HEK293T (cell line): ENCODE results near the gene MSI1.

Experiments used
- BHLHE40 ChIP-seq: fragments of 450-650 bp; IDR thresholded peaks from 2 replicates; pipeline ENCODE4 v1.6.1; 2016; ENCODE audit warnings: mild to moderate bottlenecking, moderate library complexity, borderline replicate concordance
- ELF4 ChIP-seq: fragments of 450-650 bp; IDR thresholded peaks from 2 replicates; pipeline ENCODE4 v1.6.1; 2017; ENCODE audit warnings: antibody characterized with exemption
- FOXA1 ChIP-seq: fragments of 450-650 bp; IDR thresholded peaks from 2 replicates; pipeline ENCODE4 v1.6.1; 2016; ENCODE audit warnings: mild to moderate bottlenecking
- FOXK2 ChIP-seq: fragments of 450-650 bp; IDR thresholded peaks from 2 replicates; pipeline ENCODE4 v1.6.1; 2016; ENCODE audit warnings: mild to moderate bottlenecking
- FOXM1 ChIP-seq: fragments of 450-650 bp; IDR thresholded peaks from 2 replicates; pipeline ENCODE4 v1.6.1; 2017; ENCODE audit warnings: mild to moderate bottlenecking, borderline replicate concordance
- HDGF ChIP-seq: fragments of 450-650 bp; IDR thresholded peaks from 2 replicates; pipeline ENCODE4 v1.6.1; 2017; ENCODE audit warnings: antibody characterized with exemption, borderline replicate concordance
- L3MBTL2 ChIP-seq: fragments of 450-650 bp; conservative IDR thresholded peaks from 2 replicates; pipeline ENCODE4 v1.6.1; 2016; ENCODE audit warnings: mild to moderate bottlenecking
- NFRKB ChIP-seq: fragments of 450-650 bp; IDR thresholded peaks from 2 replicates; pipeline ENCODE4 v1.6.1; 2016; ENCODE audit warnings: mild to moderate bottlenecking, moderate library complexity
- SP1 ChIP-seq: fragments of 450-650 bp; IDR thresholded peaks from 2 replicates; pipeline ENCODE4 v1.6.1; 2017
- SUZ12 ChIP-seq: fragments of 450-650 bp; IDR thresholded peaks from 2 replicates; pipeline ENCODE4 v1.6.1; 2016; ENCODE audit warnings: mild to moderate bottlenecking
- TARDBP ChIP-seq: fragments of 450-650 bp; IDR thresholded peaks from 2 replicates; pipeline ENCODE4 v1.6.1; 2016
- ZNF384 ChIP-seq: fragments of 450-650 bp; IDR thresholded peaks from 2 replicates; pipeline ENCODE4 v1.6.1; 2016
- TF ChIP-seq, protein P1 (sequence below): fragments of 450-650 bp; IDR thresholded peaks from 2 replicates; pipeline ENCODE4 v1.6.1; 2016

DNA sequence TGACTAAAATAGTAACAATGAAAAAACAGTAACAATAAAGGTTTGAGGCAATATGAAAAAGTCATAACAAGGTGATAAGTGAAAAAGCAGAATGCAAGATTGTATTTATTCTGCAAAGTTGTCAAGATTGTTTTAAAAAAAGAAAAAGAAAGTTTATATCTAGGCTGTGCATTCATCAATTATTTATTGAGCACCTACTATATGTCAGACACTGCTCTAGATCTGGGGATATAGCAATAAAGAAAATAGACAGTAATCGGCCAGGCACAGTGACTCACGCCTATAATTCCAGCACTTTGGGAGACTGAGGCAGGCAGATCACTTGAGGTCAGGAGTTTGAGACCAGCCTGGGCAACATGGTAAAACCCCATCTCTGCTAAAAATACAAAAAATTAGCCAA is 45.2 kb downstream of the MSI1 start:
- TF ChIP-seq SP1 (no peak), ZNF384 (no peak), BHLHE40 (no peak), FOXM1 (no peak), FOXK2 (no peak), FOXA1 (no peak), TARDBP (no peak), NFRKB (no peak), HDGF (no peak), L3MBTL2 (no peak), SUZ12 (no peak), ELF4 (no peak)
- TF ChIP-seq, protein P1, sequence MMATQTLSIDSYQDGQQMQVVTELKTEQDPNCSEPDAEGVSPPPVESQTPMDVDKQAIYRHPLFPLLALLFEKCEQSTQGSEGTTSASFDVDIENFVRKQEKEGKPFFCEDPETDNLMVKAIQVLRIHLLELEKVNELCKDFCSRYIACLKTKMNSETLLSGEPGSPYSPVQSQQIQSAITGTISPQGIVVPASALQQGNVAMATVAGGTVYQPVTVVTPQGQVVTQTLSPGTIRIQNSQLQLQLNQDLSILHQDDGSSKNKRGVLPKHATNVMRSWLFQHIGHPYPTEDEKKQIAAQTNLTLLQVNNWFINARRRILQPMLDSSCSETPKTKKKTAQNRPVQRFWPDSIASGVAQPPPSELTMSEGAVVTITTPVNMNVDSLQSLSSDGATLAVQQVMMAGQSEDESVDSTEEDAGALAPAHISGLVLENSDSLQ = no peak
